ENCODE results near the gene CNIH4. TPM values are rescaled to one million over a fixed set of nuclear protein-coding genes. Genes with fewer than 3 reads are reported as not detected.

The CNIH4 gene
- total and polyA plus RNA-seq, 10 of the 15 experiments (the other 5 are each of a cell fraction or from before 2014, with no cell fraction given), result 23.2 to 173 (median 51.4) TPM

DNA sequence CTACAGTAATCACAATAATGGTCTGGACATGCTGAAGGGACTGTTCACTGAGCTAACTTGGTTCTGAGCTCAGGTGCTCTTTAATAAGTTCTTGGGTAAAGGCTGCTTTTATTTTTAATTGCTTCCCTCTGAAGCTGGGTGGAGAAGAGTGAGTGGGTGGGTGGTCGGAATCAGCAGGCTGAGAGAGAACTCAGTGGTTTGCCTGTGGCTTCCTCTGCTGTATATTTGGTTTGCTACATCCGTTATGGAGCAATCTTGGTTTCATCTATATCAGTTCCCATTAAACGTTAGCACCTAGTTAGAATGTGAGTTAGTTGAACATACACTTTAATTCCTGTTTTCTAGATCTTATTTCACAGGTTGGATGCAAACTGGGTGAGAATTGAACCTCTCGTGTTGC, 23.3 kb downstream of the CNIH4 start (continued):
- TF ChIP-seq RFX5 (IDR thresholded peaks at IDR 0.05; ENCODE audit: low read depth, low read length) (no peak), GATAD2B (conservative IDR thresholded peaks at IDR 0.05; ENCODE audit: low read depth) (peak; percentile 60; the same call in 1 of the 2 replicates), ESRRA (IDR thresholded peaks at IDR 0.05; ENCODE audit: low read length) (no peak), USF1 (IDR thresholded peaks at IDR 0.05; ENCODE audit: borderline replicate concordance, extremely low read length, insufficient read depth, low read depth, low read length) (no peak), IKZF2 (IDR thresholded peaks at IDR 0.05) (peak; percentile 87 to 94; a peak in 2 of 4 replicates), JUNB (IDR thresholded peaks at IDR 0.05) (no peak), MXI1 (IDR thresholded peaks at IDR 0.05; ENCODE audit: low read depth, low read length) (no peak), ZNF207 (IDR thresholded peaks at IDR 0.05; ENCODE audit: borderline replicate concordance) (no peak), SREBF2 (IDR thresholded peaks at IDR 0.05; ENCODE audit: low read length) (no peak), HSF1 (IDR thresholded peaks at IDR 0.05; ENCODE audit: low read depth, low read length) (no peak), EED (IDR thresholded peaks at IDR 0.05; ENCODE audit: low read depth) (peak; percentile 77), GABPA (IDR thresholded peaks at IDR 0.05; ENCODE audit: low read depth) (no peak), MTA3 (IDR thresholded peaks at IDR 0.05; ENCODE audit: borderline replicate concordance, low read length) (peak; percentile 37; the same call in 1 of the 2 replicates), POU2F2 (IDR thresholded peaks at IDR 0.05; ENCODE audit: borderline replicate concordance, low read depth, low read length) (peak; percentile 60; the same call in 1 of the 3 replicates), SRF (IDR thresholded peaks at IDR 0.05; ENCODE audit: low read depth in 2 of 2, low read length in 2 of 2) (no peak), CREB1 (IDR thresholded peaks at IDR 0.05; ENCODE audit: low read depth) (no peak), SP1 (IDR thresholded peaks at IDR 0.05; ENCODE audit: low read depth, low read length) (no peak), E2F4 (IDR thresholded peaks at IDR 0.05; ENCODE audit: low read depth, low read length) (no peak), CUX1 (IDR thresholded peaks at IDR 0.05; ENCODE audit: insufficient replicate concordance, low read depth, low read length) (no peak), NRF1 (conservative IDR thresholded peaks at IDR 0.05; ENCODE audit: low read depth, low read length) (no peak), SUZ12 (IDR thresholded peaks at IDR 0.05; ENCODE audit: unreplicated experiment) (no peak), STAT3 (IDR thresholded peaks at IDR 0.05; ENCODE audit: low read depth, low read length) (no peak), JUND (IDR thresholded peaks at IDR 0.05; ENCODE audit: low read depth, low read length) (no peak), POLR2AphosphoS2 (IDR thresholded peaks at IDR 0.05; ENCODE audit: low read depth, low read length) (no peak)
